H9 (cell line): ENCODE measurements around the gene CEP43. TPM values are rescaled to one million over a fixed set of nuclear protein-coding genes. Genes with fewer than 3 reads are reported as not detected.

Experiments used
- DNase-seq: peaks from one replicate; pipeline ENCODE4 v3.0.0-alpha.2; 2017
- H2AFZ ChIP-seq: one replicate; pipeline ENCODE4 v1.6.1; 2013; ENCODE audit warnings: mild to moderate bottlenecking, low read length, control low read depth, moderate library complexity
- H2AK5ac ChIP-seq: 2 replicates; pipeline ENCODE4 v1.6.1; 2013; ENCODE audit warnings: low read length, control low read depth, mixed read lengths; ENCODE audit not compliant: insufficient read length
- H2BK120ac ChIP-seq: one replicate; pipeline ENCODE4 v1.6.1; 2013; ENCODE audit warnings: low read depth, mild to moderate bottlenecking, low read length, control low read depth, inconsistent platforms; ENCODE audit not compliant: poor library complexity, severe bottlenecking
- H2BK12ac ChIP-seq: 2 replicates; pipeline ENCODE4 v1.6.1; 2013; ENCODE audit warnings: low read length, control low read depth, mixed read lengths, low read depth; ENCODE audit not compliant: insufficient read length
- H2BK15ac ChIP-seq: 2 replicates; pipeline ENCODE4 v1.6.1; 2013; ENCODE audit warnings: low read depth, low read length, control low read depth
- H2BK20ac ChIP-seq: one replicate; pipeline ENCODE4 v1.6.1; 2013; ENCODE audit warnings: low read depth, mild to moderate bottlenecking, low read length, control low read depth, inconsistent platforms; ENCODE audit not compliant: poor library complexity, severe bottlenecking
- H2BK5ac ChIP-seq: 2 replicates; pipeline ENCODE4 v1.6.1; 2013; ENCODE audit warnings: low read length, control low read depth, mixed read lengths; ENCODE audit not compliant: insufficient read length
- H3K14ac ChIP-seq: 2 replicates; pipeline ENCODE4 v1.6.1; 2013; ENCODE audit warnings: low read length, control low read depth; ENCODE audit not compliant: insufficient read depth
- H3K18ac ChIP-seq: 2 replicates; pipeline ENCODE4 v1.6.1; 2013; ENCODE audit warnings: low read depth, mild to moderate bottlenecking, mixed read lengths, low read length, control low read depth; ENCODE audit not compliant: insufficient read length
- H3K23ac ChIP-seq: 2 replicates; pipeline ENCODE4 v1.6.1; 2013; ENCODE audit warnings: low read length, control low read depth, mixed read lengths, low read depth; ENCODE audit not compliant: insufficient read length
- H3K23me2 ChIP-seq: 2 replicates; pipeline ENCODE4 v1.6.1; 2013; ENCODE audit warnings: low read depth, mild to moderate bottlenecking, mixed read lengths, low read length, control low read depth; ENCODE audit not compliant: insufficient read length, poor library complexity, severe bottlenecking
- H3K27ac ChIP-seq: 2 replicates; pipeline ENCODE4 v1.5.1; 2013; ENCODE audit warnings: low read length, control low read depth, mixed read lengths, low read depth; ENCODE audit not compliant: insufficient read length
- H3K27me3 ChIP-seq: 2 replicates; pipeline ENCODE4 v1.6.1; 2013; ENCODE audit warnings: low read length, control low read depth, inconsistent platforms; ENCODE audit not compliant: insufficient read depth
- H3K4ac ChIP-seq: 2 replicates; pipeline ENCODE4 v1.6.1; 2013; ENCODE audit warnings: low read depth, mild to moderate bottlenecking, control low read depth, inconsistent platforms, low read length, moderate library complexity
- H3K4me1 ChIP-seq: 2 replicates; pipeline ENCODE4 v1.6.1; 2013; ENCODE audit warnings: low read length, control low read depth, inconsistent platforms; ENCODE audit not compliant: insufficient read depth
- H3K4me2 ChIP-seq: 2 replicates; pipeline ENCODE4 v1.6.1; 2013; ENCODE audit warnings: low read length, control low read depth, mixed read lengths; ENCODE audit not compliant: insufficient read length, insufficient read depth
- H3K56ac ChIP-seq: 2 replicates; pipeline ENCODE4 v1.6.1; 2013; ENCODE audit warnings: low read depth, mild to moderate bottlenecking, mixed read lengths, low read length, control low read depth; ENCODE audit not compliant: insufficient read length
- H3K79me1 ChIP-seq: 2 replicates; pipeline ENCODE4 v1.6.1; 2013; ENCODE audit warnings: low read depth, mild to moderate bottlenecking, moderate library complexity, low read length, control low read depth, inconsistent platforms; ENCODE audit not compliant: insufficient read depth, poor library complexity, severe bottlenecking
- H3K79me2 ChIP-seq: 2 replicates; pipeline ENCODE4 v1.6.1; 2013; ENCODE audit warnings: low read length, control low read depth, inconsistent platforms; ENCODE audit not compliant: insufficient read depth
- H3K9ac ChIP-seq: 2 replicates; pipeline ENCODE4 v1.6.1; 2013; ENCODE audit warnings: low read length, control low read depth, mixed read lengths; ENCODE audit not compliant: insufficient read length; ENCODE audit errors: extremely low read depth
- H3K9me3 ChIP-seq: one replicate; pipeline ENCODE4 v1.6.1; 2013; ENCODE audit warnings: low read depth, low read length, inconsistent platforms; ENCODE audit not compliant: control insufficient read depth
- H3T11ph ChIP-seq: one replicate; pipeline ENCODE4 v1.6.1; 2013; ENCODE audit warnings: mild to moderate bottlenecking, low read length, control low read depth, inconsistent platforms
- H4K20me1 ChIP-seq: one replicate; pipeline ENCODE4 v1.6.1; 2013; ENCODE audit not compliant: control insufficient read depth, insufficient read length, insufficient read depth
- H4K5ac ChIP-seq: 2 replicates; pipeline ENCODE4 v1.6.1; 2013; ENCODE audit warnings: low read depth, mild to moderate bottlenecking, mixed read lengths, low read length, control low read depth; ENCODE audit not compliant: insufficient read length
- H4K8ac ChIP-seq: replicated peaks from 2 replicates; pipeline ENCODE4 v1.6.1; 2013; ENCODE audit warnings: low read length, control low read depth, mixed read lengths, low read depth; ENCODE audit not compliant: insufficient read length
- H4K91ac ChIP-seq: 2 replicates; pipeline ENCODE4 v1.6.1; 2013; ENCODE audit warnings: low read depth, mild to moderate bottlenecking, moderate library complexity, mixed read lengths, low read length, control low read depth; ENCODE audit not compliant: insufficient read length
- H3K27ac Mint-ChIP-seq, 3 experiments: 2 replicates in 2 of 3; 3 replicates in 1 of 3; pipeline ENCODE4 v1.8.0; 2020 to 2021; ENCODE audit warnings: mixed read lengths in 3 of 3, mild to moderate bottlenecking in 1 of 3, moderate library complexity in 1 of 3
- H3K27me3 Mint-ChIP-seq: 2 replicates; pipeline ENCODE4 v1.8.0; 2021; ENCODE audit warnings: low read depth, mild to moderate bottlenecking, moderate library complexity, mixed read lengths
- H3K36me3 Mint-ChIP-seq, 3 experiments: 2 replicates in 2 of 3; 3 replicates in 1 of 3; pipeline ENCODE4 v1.8.0; 2020 to 2021; ENCODE audit warnings: low read depth in 3 of 3, mixed read lengths in 3 of 3; ENCODE audit not compliant: insufficient read depth in 1 of 3
- H3K4me1 Mint-ChIP-seq, 2 experiments: 2 replicates each; pipeline ENCODE4 v1.8.0; 2020; ENCODE audit warnings: mixed read lengths in 2 of 2
- H3K4me3 Mint-ChIP-seq, 2 experiments: 2 replicates in 1 of 2; 3 replicates in 1 of 2; pipeline ENCODE4 v1.8.0; 2020 to 2021; ENCODE audit warnings: mild to moderate bottlenecking in 2 of 2, mixed read lengths in 2 of 2, moderate library complexity in 1 of 2
- H3K9me3 Mint-ChIP-seq, 2 experiments: 2 replicates in 1 of 2; 3 replicates in 1 of 2; pipeline ENCODE4 v1.8.0; 2020; ENCODE audit warnings: mild to moderate bottlenecking in 2 of 2, mixed read lengths in 2 of 2, moderate library complexity in 1 of 2
- WGBS: extraction: QIAGEN DNeasy Blood & Tissue Kit; methylation state at CpG from one replicate; pipeline ENCODE4 v1.1.7; 2013; ENCODE audit warnings: missing lambda C conversion rate, low lambda C conversion rate, mixed read lengths; ENCODE audit not compliant: insufficient read length; ENCODE audit errors: extremely low coverage; 5-methylcytosine and 5-hydroxymethylcytosine counted together
- total RNA-seq: library from RNA; stranded (reverse); gene quantifications from 2 replicates; pipeline ENCODE4 v1.2.1, GENCODE V29; 2021
- TF ChIP-seq, protein P1 (sequence below): fragments of 200-600 bp; sonication (generic); conservative IDR thresholded peaks from 3 replicates; pipeline ENCODE4 v1.8.0; 2021; ENCODE audit warnings: antibody characterized with exemption, mild to moderate bottlenecking

CEP43 gene
- total RNA-seq, 1 experiment from 2014 or later = 33.6 TPM

DNA sequence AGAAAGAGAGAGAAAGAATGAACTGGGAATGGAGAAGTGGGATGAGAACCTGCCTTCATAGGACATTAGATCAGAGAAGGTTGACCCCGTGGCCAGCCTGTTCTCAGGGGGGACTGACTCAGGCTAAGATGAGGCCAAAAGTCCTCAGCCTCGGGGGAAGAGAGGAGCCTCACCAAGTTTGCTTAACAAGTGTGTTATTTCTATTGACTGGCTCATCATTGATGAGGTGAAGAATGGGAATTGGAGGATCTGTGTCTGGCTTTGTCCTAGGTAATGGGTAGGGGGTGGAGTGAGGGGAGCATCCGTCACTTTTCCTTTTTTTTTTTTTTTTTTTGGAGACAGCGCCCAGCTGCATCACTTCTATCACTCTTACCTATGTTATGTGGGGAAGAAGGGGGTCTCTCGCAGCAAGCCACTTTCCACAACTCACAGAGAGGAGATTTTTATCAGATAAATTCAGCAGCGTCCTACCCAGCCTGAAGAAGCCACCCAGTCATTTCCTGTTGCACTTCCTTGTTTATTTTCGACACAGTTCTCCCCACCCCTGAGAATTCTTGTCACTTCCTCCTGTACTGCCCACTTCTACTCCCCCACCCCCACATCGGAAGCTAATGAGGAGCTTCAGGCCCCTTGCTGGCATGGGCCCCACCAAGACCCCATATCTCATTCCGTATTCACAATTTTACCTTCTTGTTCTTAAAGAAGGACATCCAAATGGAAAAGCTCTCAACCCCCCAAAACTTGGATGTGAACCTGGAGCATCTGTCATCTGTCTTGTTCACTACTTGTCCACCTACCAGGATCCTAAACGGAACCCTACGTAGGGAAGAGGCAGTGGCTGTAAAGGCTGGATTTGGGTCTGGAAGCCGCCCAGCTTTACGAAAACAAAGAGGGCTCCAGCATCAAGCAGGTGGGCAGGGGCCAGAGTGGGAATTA, 40.0 kb upstream of the CEP43 start:
- no peak overlapping the region for H3T11ph ChIP-seq
- H3K4me1 ChIP-seq = no peaks in the 10 kb centered on the region; the same call in 1 of the 2 replicates
- peaks cover 25 to 29% of the 10 kb centered on the region in 2 experiments for H3K4me1 Mint-ChIP-seq
- H2BK5ac ChIP-seq = no peak overlapping the region
- no peak overlapping the region for H4K8ac ChIP-seq
- H4K5ac ChIP-seq = no peak overlapping the region
- no peak overlapping the region for H3K9ac ChIP-seq
- H3K9me3 Mint-ChIP-seq = peaks cover 10 to 14% of the 10 kb centered on the region in 2 experiments
- no peak for DNase-seq
- no peak overlapping the region for H3K23ac ChIP-seq
- no peak overlapping the region; a peak in 1 of 5 replicates for H3K4me3 Mint-ChIP-seq
- H4K91ac ChIP-seq = no peak overlapping the region
- TF ChIP-seq, protein P1, sequence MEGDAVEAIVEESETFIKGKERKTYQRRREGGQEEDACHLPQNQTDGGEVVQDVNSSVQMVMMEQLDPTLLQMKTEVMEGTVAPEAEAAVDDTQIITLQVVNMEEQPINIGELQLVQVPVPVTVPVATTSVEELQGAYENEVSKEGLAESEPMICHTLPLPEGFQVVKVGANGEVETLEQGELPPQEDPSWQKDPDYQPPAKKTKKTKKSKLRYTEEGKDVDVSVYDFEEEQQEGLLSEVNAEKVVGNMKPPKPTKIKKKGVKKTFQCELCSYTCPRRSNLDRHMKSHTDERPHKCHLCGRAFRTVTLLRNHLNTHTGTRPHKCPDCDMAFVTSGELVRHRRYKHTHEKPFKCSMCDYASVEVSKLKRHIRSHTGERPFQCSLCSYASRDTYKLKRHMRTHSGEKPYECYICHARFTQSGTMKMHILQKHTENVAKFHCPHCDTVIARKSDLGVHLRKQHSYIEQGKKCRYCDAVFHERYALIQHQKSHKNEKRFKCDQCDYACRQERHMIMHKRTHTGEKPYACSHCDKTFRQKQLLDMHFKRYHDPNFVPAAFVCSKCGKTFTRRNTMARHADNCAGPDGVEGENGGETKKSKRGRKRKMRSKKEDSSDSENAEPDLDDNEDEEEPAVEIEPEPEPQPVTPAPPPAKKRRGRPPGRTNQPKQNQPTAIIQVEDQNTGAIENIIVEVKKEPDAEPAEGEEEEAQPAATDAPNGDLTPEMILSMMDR = no peak
- no peak overlapping the region for H3K14ac ChIP-seq
- no peaks in the 10 kb centered on the region for H3K27me3 ChIP-seq
- no peak overlapping the region for H2BK12ac ChIP-seq
- peaks cover 9% of the 10 kb centered on the region for H3K23me2 ChIP-seq
- H3K79me2 ChIP-seq = no peaks in the 10 kb centered on the region
- no peak overlapping the region for H3K18ac ChIP-seq
- H2AFZ ChIP-seq = no peak overlapping the region
- no peak overlapping the region for H2AK5ac ChIP-seq
- peaks cover 5 to 17% (median 8%) of the 10 kb centered on the region in 3 experiments; a peak in 5 of 7 replicates for H3K36me3 Mint-ChIP-seq
- no peak overlapping the region for H2BK120ac ChIP-seq
- H2BK15ac ChIP-seq = no peak overlapping the region
- no peak overlapping the region for H3K4me2 ChIP-seq
- peaks cover 22% of the 10 kb centered on the region for H3K27me3 Mint-ChIP-seq
- no peaks in the 10 kb centered on the region for H3K9me3 ChIP-seq
- no peak overlapping the region for H3K56ac ChIP-seq
- no peaks in the 10 kb centered on the region for H4K20me1 ChIP-seq
- H2BK20ac ChIP-seq = no peak overlapping the region
- WGBS = no CpG with 5 or more reads among the region's 13 CpGs
- no peak overlapping the region for H3K4ac ChIP-seq
- H3K27ac Mint-ChIP-seq = peak overlapping the region in 1 of 3 experiments; percentile 52; a peak in 1 of 7 replicates
- no peaks in the 10 kb centered on the region for H3K79me1 ChIP-seq
- no peak overlapping the region for H3K27ac ChIP-seq
